Uterus (tissue), 2 donors: ENCODE measurements around the gene UXS1.

Experiments
- POLR2A ChIP-seq, 2 donors: fragments of 450-650 bp; IDR thresholded peaks; one replicate each; pipeline ENCODE4 v1.6.1; 2016; ENCODE audit warnings: antibody characterized with exemption in 2 of 2, mild to moderate bottlenecking in 1 of 2, moderate library complexity in 1 of 2
- TF ChIP-seq, protein P1 (sequence below), 4 experiments: fragments of 200-600 bp in 2 of 4; fragments of 450-650 bp in 2 of 4; sonication (generic) in 2 of 4; IDR thresholded peaks; one replicate each; pipeline ENCODE4 v1.5.1; 2016 to 2019; ENCODE audit warnings: antibody characterized with exemption in 4 of 4, mild to moderate bottlenecking in 2 of 4, moderate library complexity in 1 of 4

DNA sequence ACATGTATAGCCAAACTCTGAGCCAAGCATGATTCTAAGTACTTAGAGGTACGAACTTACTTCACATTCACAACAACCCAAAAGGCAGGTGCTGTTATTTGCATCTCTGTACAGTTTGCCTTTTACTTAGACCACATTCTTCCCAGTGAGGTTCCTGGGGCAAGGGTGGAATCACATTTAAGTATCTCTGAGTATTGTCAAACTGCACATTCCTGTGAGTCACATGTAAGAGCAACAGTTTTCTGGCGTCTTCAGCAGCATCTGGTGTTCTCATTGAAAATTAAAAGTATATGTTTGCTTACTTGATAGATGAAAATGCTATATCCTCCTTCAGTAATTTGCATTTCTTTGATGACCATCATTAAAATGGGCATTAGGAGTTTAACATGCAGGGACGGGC, 119.1 kb downstream of the UXS1 start:
- TF ChIP-seq, protein P1, sequence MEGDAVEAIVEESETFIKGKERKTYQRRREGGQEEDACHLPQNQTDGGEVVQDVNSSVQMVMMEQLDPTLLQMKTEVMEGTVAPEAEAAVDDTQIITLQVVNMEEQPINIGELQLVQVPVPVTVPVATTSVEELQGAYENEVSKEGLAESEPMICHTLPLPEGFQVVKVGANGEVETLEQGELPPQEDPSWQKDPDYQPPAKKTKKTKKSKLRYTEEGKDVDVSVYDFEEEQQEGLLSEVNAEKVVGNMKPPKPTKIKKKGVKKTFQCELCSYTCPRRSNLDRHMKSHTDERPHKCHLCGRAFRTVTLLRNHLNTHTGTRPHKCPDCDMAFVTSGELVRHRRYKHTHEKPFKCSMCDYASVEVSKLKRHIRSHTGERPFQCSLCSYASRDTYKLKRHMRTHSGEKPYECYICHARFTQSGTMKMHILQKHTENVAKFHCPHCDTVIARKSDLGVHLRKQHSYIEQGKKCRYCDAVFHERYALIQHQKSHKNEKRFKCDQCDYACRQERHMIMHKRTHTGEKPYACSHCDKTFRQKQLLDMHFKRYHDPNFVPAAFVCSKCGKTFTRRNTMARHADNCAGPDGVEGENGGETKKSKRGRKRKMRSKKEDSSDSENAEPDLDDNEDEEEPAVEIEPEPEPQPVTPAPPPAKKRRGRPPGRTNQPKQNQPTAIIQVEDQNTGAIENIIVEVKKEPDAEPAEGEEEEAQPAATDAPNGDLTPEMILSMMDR (IDR thresholded peaks at IDR 0.05): no peak
- TF ChIP-seq POLR2A (IDR thresholded peaks at IDR 0.05): no peak
